Endothelial cell (in vitro differentiated cells): ENCODE results near the gene AP2A2. TPM values are rescaled to one million over a fixed set of nuclear protein-coding genes. Genes with fewer than 3 reads are reported as not detected.

Source experiments
- DNase-seq: peaks from one replicate; pipeline ENCODE4 v3.0.0; 2021; ENCODE audit warnings: low spot score
- H3K27ac Mint-ChIP-seq: one replicate; pipeline ENCODE4 v1.8.0; 2021; ENCODE audit warnings: mixed read lengths, inconsistent platforms; ENCODE audit not compliant: unreplicated experiment
- H3K27me3 Mint-ChIP-seq: one replicate; pipeline ENCODE4 v1.8.0; 2021; ENCODE audit warnings: mild to moderate bottlenecking, moderate library complexity, mixed read lengths, inconsistent platforms; ENCODE audit not compliant: unreplicated experiment
- H3K36me3 Mint-ChIP-seq: one replicate; pipeline ENCODE4 v1.8.0; 2021; ENCODE audit warnings: mild to moderate bottlenecking, low read depth, mixed read lengths, inconsistent platforms; ENCODE audit not compliant: unreplicated experiment
- H3K4me1 Mint-ChIP-seq: one replicate; pipeline ENCODE4 v1.8.0; 2021; ENCODE audit warnings: mild to moderate bottlenecking, mixed read lengths, inconsistent platforms; ENCODE audit not compliant: unreplicated experiment
- H3K4me3 Mint-ChIP-seq: one replicate; pipeline ENCODE4 v1.8.0; 2021; ENCODE audit warnings: mild to moderate bottlenecking, mixed read lengths, inconsistent platforms; ENCODE audit not compliant: unreplicated experiment
- H3K9me3 Mint-ChIP-seq: one replicate; pipeline ENCODE4 v1.8.0; 2021; ENCODE audit warnings: mixed read lengths, inconsistent platforms; ENCODE audit not compliant: unreplicated experiment
- total RNA-seq: library from RNA; stranded (reverse); fragmentation: NEBNext Ultra II Directional; extraction: Animal tissue kit (Norgen Biotek cat#: 25700); gene quantifications from one replicate; pipeline ENCODE4 v1.2.1, GENCODE V29; 2021; ENCODE audit not compliant: unreplicated experiment
- TF ChIP-seq, protein P1 (sequence below): fragments of 200-600 bp; sonication (generic); IDR thresholded peaks from one replicate; pipeline ENCODE4 v1.5.0; 2021; ENCODE audit warnings: antibody characterized with exemption; ENCODE audit not compliant: unreplicated experiment

AP2A2 gene
- total RNA-seq, 1 donor from 2014 or later, result 287 TPM

DNA sequence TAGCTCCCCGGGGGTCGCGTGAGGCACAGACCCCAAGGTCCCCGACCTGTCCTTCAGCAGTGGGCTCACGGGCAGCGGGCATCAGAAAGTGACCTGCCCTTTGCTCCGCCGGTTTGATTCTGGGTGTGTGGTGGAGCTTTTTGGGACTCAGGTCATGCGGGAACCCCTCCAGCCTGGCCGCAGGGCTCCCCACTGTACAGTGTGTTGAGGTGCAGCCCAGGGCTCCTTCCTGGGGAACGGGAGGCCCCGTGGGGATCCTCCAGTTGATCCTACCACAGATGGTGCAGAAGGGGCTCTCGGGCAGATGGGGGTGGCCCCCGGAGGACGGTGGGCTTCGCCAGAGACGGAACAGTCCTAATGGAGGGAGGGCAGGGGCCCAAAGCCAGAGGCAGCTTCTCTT is 86.6 kb downstream of the AP2A2 start:
- Mint-ChIP-seq H3K9me3 (peaks cover 9% of the 10 kb centered on the region), H3K27me3 (peaks cover 48% of the 10 kb centered on the region), H3K4me3 (peak overlapping the region; percentile 65), H3K4me1 (peaks cover 8% of the 10 kb centered on the region), H3K36me3 (peaks cover 51% of the 10 kb centered on the region), H3K27ac (peak overlapping the region; percentile 70)
- TF ChIP-seq, protein P1, sequence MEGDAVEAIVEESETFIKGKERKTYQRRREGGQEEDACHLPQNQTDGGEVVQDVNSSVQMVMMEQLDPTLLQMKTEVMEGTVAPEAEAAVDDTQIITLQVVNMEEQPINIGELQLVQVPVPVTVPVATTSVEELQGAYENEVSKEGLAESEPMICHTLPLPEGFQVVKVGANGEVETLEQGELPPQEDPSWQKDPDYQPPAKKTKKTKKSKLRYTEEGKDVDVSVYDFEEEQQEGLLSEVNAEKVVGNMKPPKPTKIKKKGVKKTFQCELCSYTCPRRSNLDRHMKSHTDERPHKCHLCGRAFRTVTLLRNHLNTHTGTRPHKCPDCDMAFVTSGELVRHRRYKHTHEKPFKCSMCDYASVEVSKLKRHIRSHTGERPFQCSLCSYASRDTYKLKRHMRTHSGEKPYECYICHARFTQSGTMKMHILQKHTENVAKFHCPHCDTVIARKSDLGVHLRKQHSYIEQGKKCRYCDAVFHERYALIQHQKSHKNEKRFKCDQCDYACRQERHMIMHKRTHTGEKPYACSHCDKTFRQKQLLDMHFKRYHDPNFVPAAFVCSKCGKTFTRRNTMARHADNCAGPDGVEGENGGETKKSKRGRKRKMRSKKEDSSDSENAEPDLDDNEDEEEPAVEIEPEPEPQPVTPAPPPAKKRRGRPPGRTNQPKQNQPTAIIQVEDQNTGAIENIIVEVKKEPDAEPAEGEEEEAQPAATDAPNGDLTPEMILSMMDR, result no peak
- DNase-seq, result no peak

DNA sequence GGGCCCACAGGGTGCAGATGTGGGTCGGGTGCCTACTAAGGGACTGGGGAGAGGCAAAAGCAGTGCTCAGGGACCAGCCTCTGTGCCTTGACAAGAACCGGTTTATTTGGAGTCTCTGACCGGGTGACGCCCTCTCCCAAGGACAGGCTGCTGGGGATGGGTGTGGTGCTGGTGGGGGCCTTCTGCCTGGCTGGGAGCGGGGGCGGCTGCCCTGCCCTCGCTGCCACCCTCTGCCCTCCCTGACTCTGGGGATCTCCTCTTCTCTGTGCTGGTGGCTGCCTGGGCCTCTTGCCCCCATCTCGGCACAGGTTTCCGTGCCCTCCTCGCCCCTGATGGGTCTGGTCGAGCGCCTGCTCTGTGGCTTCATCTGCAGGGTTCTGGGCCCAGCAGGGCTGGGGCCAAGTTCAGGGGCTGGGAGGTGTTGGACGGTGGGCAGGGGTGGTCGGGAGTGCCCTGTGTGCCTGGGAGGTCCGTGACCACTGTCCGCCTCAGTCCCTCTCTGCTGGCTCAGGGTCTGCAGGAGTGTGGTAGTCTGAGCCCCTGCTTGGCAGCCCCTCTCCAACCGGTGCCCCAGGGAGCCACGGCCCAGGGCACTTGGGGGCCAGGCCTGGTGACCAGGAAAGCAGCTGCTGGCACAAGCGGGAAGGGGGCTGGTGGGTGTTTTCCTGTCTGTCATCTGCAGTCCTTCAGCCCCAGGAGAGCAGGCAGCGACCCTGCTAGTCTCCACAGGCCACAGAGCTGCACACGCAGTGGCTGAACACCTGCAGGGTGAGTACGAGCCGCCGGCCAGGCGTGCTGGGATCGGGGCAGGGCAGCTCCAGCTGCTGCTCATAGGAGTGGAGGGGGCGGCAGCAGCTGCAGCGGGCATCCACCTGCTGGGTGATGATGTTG is 87.3 kb downstream of the AP2A2 start:
- Mint-ChIP-seq H3K4me1 (peaks cover 15% of the 10 kb centered on the region), H3K27ac (no peak overlapping the region), H3K36me3 (peaks cover 58% of the 10 kb centered on the region), H3K4me3 (no peak overlapping the region), H3K27me3 (peaks cover 55% of the 10 kb centered on the region), H3K9me3 (peaks cover 9% of the 10 kb centered on the region)
- TF ChIP-seq, protein P1, result no peak
- DNase-seq, result no peak

DNA sequence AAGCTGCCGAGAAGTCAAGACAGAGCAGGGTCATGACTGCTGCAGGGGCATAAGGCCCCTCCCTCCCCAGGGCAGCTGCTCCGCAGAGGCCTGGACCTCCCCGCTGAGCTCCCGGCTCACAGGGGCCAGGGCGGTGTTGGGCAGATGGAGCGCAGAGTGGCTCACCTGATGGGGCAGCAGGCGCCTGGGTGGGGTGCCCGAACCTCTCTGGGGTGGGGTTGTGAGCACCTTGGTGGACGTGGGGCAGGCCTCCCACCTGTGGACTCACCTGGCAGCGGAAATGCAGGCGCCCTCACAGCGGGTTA is 87.9 kb downstream of the AP2A2 start:
- H3K27ac Mint-ChIP-seq, result no peak overlapping the region
- TF ChIP-seq, protein P1, result no peak
- DNase-seq, result no peak
- H3K9me3 Mint-ChIP-seq, result peaks cover 9% of the 10 kb centered on the region
- H3K4me3 Mint-ChIP-seq, result no peak overlapping the region
- H3K27me3 Mint-ChIP-seq, result peaks cover 56% of the 10 kb centered on the region
- H3K36me3 Mint-ChIP-seq, result peaks cover 64% of the 10 kb centered on the region
- peaks cover 21% of the 10 kb centered on the region for H3K4me1 Mint-ChIP-seq

DNA sequence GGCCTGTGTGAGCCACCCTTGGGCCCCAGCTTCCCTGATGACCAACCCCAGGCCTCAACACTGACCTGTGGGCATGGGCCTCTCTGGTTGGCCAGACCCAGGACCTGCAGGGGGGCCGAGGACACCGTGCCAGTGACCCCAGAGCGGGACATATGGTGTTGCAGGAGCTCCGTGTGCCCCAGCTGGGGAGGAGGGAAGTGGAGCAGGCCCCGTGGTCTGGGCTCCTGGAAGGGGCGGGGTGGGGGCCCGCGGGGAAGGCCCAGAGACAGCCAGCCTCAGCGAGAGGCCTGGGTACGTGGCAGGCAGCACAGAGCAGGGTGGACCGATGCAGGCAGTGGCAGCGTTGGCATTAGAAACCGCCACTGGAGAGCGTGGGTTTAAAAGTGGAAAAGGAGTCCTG is 88.6 kb downstream of the AP2A2 start:
- Mint-ChIP-seq H3K27me3 (peaks cover 59% of the 10 kb centered on the region), H3K4me3 (no peak overlapping the region), H3K36me3 (peaks cover 65% of the 10 kb centered on the region), H3K9me3 (peaks cover 9% of the 10 kb centered on the region), H3K27ac (no peak overlapping the region), H3K4me1 (peaks cover 27% of the 10 kb centered on the region)
- DNase-seq, result no peak
- TF ChIP-seq, protein P1, result no peak

DNA sequence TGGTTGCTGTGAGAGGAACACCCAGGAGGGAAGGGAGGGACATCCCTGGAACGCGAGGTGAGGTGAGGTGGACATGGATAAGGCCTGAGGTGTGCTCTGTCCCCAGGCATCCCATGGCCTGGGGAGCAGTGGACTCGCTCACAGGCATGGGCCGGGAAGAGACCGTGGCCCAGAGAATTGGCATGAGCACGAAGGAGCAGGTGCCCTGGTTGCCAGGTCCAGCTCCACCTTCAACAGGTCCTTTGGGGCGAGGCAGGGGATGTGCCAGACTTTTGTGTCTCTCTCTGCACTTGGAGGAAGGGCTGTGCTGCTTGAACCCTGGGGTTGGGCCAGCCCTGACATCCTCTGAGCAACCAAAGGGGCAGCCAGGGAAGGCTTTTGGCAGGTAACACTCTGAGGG is 89.4 kb downstream of the AP2A2 start:
- Mint-ChIP-seq H3K4me1 (peaks cover 28% of the 10 kb centered on the region), H3K36me3 (peaks cover 59% of the 10 kb centered on the region), H3K27ac (peak overlapping the region; percentile 53), H3K27me3 (peaks cover 54% of the 10 kb centered on the region), H3K4me3 (peak overlapping the region; percentile 21), H3K9me3 (peaks cover 9% of the 10 kb centered on the region)
- TF ChIP-seq, protein P1, result no peak
- no peak for DNase-seq
